PC-3 (cell line): Measurements from ENCODE around the gene MRPL57.

Source experiments
- EZH2 ChIP-seq: fragments of 300-600 bp; sonication (generic); IDR thresholded peaks from one replicate; pipeline ENCODE4 v1.6.1; 2017; ENCODE audit warnings: antibody characterized with exemption, mild to moderate bottlenecking, low read length; ENCODE audit not compliant: unreplicated experiment
- TF ChIP-seq, protein P1 (sequence below): fragments of 300-600 bp; sonication (generic); conservative IDR thresholded peaks from 2 replicates; pipeline ENCODE4 v1.5.1; 2017; ENCODE audit warnings: antibody characterized with exemption, low read depth, mild to moderate bottlenecking, low read length

GRCh38 chr13:21208652-21209154 lies 32.2 kb downstream of the MRPL57 start:
- TF ChIP-seq, protein P1, sequence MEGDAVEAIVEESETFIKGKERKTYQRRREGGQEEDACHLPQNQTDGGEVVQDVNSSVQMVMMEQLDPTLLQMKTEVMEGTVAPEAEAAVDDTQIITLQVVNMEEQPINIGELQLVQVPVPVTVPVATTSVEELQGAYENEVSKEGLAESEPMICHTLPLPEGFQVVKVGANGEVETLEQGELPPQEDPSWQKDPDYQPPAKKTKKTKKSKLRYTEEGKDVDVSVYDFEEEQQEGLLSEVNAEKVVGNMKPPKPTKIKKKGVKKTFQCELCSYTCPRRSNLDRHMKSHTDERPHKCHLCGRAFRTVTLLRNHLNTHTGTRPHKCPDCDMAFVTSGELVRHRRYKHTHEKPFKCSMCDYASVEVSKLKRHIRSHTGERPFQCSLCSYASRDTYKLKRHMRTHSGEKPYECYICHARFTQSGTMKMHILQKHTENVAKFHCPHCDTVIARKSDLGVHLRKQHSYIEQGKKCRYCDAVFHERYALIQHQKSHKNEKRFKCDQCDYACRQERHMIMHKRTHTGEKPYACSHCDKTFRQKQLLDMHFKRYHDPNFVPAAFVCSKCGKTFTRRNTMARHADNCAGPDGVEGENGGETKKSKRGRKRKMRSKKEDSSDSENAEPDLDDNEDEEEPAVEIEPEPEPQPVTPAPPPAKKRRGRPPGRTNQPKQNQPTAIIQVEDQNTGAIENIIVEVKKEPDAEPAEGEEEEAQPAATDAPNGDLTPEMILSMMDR, result no peak
- TF ChIP-seq EZH2, result no peak
